Gastroesophageal sphincter (tissue), 3 donors: ENCODE data around the gene KIF21A.

Source experiments
- EP300 ChIP-seq: sonication (generic); formaldehyde crosslinking; IDR thresholded peaks from one replicate; pipeline ENCODE4 v1.6.1; 2017; ENCODE audit warnings: antibody characterized with exemption, mild to moderate bottlenecking
- POLR2A ChIP-seq, 2 donors: fragments of 450-650 bp; IDR thresholded peaks; one replicate each; pipeline ENCODE4 v1.6.1; 2017; ENCODE audit warnings: antibody characterized with exemption in 2 of 2, mild to moderate bottlenecking in 2 of 2, moderate library complexity in 1 of 2
- POLR2AphosphoS5 ChIP-seq: sonication (generic); formaldehyde crosslinking; IDR thresholded peaks from one replicate; pipeline ENCODE4 v1.6.1; 2017; ENCODE audit warnings: antibody characterized with exemption
- TF ChIP-seq, protein P1 (sequence below), 4 experiments: fragments of 200-600 bp in 2 of 4; fragments of 450-650 bp in 2 of 4; sonication (generic) in 1 of 4; IDR thresholded peaks; one replicate each; pipeline ENCODE4 v1.5.1; 2017 to 2019; ENCODE audit warnings: antibody characterized with exemption in 4 of 4, mild to moderate bottlenecking in 2 of 4, moderate library complexity in 2 of 4

DNA sequence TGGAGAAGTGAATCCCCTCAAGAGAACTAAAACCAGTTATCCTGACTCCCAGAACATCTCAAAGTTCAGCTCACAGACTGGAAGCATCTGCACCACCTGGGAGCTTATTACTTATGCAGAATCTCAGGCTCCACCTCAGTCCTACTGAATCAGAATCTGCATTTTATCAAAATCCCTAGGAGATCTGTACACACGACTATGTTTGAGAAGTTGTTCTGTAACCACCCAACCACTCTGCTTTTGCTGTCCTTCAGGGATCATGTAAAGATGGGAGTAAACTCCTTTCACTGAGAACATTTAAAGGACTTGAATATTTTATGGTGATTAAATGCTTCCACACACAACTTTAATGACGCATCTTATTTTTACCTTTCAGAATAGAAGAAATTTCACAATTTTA lies 98.0 kb downstream of the KIF21A start:
- TF ChIP-seq, protein P1, sequence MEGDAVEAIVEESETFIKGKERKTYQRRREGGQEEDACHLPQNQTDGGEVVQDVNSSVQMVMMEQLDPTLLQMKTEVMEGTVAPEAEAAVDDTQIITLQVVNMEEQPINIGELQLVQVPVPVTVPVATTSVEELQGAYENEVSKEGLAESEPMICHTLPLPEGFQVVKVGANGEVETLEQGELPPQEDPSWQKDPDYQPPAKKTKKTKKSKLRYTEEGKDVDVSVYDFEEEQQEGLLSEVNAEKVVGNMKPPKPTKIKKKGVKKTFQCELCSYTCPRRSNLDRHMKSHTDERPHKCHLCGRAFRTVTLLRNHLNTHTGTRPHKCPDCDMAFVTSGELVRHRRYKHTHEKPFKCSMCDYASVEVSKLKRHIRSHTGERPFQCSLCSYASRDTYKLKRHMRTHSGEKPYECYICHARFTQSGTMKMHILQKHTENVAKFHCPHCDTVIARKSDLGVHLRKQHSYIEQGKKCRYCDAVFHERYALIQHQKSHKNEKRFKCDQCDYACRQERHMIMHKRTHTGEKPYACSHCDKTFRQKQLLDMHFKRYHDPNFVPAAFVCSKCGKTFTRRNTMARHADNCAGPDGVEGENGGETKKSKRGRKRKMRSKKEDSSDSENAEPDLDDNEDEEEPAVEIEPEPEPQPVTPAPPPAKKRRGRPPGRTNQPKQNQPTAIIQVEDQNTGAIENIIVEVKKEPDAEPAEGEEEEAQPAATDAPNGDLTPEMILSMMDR (IDR thresholded peaks at IDR 0.05) = no peak
- TF ChIP-seq EP300 (no peak), POLR2A (IDR thresholded peaks at IDR 0.05) (no peak), POLR2AphosphoS5 (no peak)
